GM12875 (cell line): ENCODE results near the gene MAP3K14.
A peak's percentile ranks its signal among the peaks of the same experiment; 100 is the strongest.

Source experiments
- H3K4me3 ChIP-seq: one replicate; pipeline ENCODE4 v1.5.1; 2011; ENCODE audit warnings: low read depth, low read length, control low read depth
- TF ChIP-seq, protein P1 (sequence below): IDR thresholded peaks from 2 replicates; pipeline ENCODE4 v1.5.1; 2011; ENCODE audit warnings: low read depth, mild to moderate bottlenecking, control low read depth, inconsistent platforms, low read length, moderate library complexity, borderline replicate concordance; ENCODE audit not compliant: insufficient read depth

MAP3K14 gene

DNA sequence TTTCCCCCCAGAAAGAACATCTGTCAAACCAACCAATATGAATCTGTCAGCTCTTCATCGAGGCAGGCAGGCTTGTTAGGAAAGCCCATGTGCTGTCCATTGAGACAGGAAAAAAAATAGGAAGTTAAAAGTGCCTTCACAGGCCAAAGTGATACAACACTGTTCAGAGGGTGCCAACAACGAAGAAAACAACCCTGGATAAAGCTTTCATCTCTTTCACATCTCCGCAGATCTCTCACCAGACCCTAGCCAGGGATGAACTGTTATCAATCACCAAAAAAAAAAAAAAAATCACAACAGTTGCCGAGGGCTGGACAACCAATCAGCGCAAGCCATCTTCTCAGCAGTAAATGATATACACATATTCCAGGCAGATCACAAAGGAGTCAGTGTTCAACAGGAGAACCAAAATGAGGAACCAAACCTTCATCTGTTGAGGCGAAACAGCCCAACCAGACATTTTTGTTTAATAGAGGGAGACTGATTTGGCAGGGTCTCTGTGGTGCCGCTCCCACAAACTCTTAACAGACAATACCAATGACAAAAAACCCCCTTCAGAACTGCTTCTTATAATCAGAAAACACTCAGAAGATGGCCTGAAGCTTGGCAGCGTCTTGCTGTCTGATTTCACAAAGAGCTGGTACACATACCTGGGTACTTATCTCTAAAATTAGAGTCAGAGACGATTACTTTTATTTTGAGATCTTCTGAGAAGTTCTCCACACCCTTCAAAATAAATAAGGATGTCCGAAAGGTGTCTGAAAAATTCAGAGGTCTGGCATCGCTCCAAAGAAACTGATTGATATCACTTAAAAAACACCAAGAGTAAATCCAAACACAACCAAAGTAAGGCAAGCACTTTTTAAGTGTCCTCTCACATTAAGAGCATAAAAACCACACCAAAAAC lies 1.8 kb downstream of the MAP3K14 start:
- TF ChIP-seq, protein P1, sequence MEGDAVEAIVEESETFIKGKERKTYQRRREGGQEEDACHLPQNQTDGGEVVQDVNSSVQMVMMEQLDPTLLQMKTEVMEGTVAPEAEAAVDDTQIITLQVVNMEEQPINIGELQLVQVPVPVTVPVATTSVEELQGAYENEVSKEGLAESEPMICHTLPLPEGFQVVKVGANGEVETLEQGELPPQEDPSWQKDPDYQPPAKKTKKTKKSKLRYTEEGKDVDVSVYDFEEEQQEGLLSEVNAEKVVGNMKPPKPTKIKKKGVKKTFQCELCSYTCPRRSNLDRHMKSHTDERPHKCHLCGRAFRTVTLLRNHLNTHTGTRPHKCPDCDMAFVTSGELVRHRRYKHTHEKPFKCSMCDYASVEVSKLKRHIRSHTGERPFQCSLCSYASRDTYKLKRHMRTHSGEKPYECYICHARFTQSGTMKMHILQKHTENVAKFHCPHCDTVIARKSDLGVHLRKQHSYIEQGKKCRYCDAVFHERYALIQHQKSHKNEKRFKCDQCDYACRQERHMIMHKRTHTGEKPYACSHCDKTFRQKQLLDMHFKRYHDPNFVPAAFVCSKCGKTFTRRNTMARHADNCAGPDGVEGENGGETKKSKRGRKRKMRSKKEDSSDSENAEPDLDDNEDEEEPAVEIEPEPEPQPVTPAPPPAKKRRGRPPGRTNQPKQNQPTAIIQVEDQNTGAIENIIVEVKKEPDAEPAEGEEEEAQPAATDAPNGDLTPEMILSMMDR, result no peak
- peak overlapping the region; percentile 85 for H3K4me3 ChIP-seq

DNA sequence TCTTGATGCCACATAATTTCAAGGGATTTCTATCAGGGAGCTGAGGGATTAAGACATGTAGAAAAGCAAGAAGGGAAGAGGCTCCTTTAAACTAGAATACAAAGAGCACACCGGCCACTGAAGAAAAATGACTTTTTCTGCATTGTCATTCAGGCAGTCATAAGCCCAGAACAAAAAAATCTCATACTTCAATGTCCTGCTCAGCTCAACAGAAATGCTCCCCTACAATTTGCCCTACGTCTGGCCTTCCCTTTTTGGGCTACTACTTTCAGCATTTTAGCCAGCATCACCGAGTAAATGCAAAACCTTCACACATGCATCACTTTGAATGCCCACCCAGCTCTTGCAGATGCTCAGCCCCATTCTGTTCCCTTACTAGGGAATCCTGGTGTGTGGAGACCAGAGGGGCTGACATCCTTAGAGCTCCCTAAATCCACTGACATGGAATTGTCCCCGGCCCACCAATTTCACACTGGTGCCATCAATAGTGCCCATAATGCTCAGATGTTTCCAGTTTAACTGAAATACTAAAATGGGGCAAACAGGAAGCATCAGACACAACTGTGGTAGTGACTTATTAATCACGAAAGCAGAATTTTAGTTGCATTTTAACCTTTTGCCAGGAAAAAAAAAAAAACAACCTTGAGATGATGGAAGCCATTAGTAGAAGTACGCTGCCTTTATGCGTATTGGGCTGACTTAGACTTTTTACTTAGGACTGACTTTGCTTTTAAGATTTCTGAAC lies 2.7 kb downstream of the MAP3K14 start:
- TF ChIP-seq, protein P1, result no peak
- H3K4me3 ChIP-seq, result peak overlapping the region; percentile 85

DNA sequence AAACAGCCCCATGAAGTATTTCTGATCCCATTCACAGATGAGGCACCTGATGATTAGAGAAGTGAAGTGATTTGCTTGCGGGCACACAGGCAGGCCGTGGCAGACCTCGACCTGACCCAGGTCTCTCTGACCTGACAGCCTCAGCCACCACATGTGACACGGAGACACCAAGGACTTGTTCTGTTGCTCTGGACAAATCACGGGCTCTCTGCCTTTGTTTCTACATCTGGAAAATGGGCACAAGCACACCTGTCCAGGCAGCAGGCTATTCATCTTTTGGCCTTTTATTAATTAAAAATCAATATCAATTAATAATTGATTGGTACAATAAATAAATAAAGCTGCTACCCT lies 3.4 kb downstream of the MAP3K14 start:
- TF ChIP-seq, protein P1, result no peak
- peak overlapping the region; percentile 85 for H3K4me3 ChIP-seq

DNA sequence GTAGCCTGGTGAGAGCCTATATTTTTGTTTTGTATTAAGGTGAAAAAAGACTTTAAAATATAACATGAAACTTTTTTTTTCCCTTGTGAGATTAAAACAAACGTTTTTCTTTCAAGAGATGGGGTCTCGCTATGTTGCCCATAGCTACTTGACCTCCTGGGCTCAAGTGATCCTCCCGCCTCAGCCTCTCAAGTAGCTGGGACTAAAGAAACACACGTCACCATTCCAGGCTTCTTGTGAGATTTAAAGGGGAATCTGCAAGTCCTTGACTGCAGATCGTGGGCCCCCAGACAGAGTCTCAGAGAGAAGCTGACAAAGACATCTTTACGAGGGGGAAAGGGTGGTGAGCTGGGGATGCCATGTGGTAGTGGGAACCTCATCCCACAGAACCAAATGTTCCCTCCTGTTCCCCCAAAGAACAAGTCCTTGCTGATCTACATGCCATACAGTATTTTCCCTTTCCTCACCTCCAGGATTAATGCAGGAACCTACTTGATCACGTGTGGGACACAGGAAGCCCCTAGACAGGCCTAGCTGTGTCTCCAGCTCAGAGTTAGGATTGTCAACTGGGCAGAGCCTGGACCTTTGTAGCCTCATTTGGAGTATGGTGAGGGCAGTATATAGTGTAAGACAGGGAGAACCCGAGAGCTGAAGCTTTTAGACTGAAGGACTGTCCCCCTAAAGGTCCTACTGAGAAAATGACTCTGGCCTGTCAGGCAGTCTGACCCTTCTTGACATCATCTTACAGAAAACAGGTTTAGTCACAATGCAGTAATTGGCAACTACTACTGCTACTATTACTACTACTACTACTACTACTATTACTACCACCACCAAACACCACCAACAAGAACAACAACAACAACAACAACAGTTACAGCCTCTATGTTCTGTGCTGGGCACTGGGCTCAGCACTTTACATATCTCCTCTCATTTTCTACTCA lies 4.1 kb downstream of the MAP3K14 start:
- TF ChIP-seq, protein P1, result no peak
- peak overlapping the region; percentile 18 for H3K4me3 ChIP-seq

DNA sequence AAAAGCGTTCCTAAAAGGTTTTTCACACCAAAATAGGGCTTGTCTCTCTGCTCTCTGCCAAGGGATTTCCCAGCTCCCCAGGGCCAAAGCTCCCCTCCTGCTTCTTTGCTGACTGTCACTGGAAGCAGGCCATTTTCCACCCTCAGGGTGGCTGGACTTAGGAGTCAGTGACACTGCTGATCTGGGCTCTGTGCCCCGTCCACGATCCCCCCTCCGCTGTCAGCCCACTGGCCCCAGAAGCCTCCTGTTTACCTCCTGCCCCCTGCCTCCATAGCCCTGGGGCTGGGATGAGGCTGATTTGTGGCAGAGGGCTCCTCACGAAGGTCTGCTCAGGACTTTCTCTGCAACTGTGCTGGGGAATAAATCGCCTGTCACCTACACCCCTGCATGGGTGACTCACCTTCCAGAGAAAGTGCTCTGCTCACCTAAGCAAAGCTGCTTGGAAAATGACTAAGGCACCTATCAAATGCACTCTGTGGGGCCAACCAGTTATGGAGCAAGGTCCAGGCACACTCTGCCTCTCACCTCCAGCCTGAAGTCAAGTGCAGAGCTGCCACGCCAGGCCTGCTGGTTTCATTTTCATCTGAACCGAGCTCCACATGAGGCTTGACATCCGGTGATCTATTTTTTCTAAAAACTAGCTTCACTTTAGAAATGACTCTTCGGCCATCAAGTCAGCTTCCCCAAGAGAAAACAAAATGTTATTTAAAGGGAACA lies 4.9 kb downstream of the MAP3K14 start:
- TF ChIP-seq, protein P1, result no peak
- H3K4me3 ChIP-seq, result peak overlapping the region; percentile 40

DNA sequence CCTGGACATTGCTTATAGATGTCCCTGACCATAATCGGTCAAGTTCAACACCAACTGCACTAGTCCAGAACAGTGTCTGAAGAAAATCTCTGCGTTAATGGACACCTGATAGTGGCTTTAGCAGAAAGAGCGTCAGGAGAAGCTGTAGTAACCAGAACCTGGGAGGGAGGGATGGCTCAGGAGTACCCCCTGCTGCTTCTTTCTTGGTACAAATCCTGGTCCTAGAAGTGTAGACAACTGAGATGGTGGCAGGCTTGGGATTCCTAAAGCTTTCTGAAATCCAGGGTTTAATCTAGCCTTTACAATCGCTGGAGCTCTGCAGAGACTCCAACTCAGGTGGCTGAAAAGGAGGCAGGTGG lies 5.4 kb downstream of the MAP3K14 start:
- TF ChIP-seq, protein P1, result no peak
- no peak overlapping the region for H3K4me3 ChIP-seq
